Neural progenitor cell (in vitro differentiated cells): ENCODE data around the gene DOCK3.

Experiments
- CTCF ChIP-seq: fragments of 200-600 bp; sonication (generic); IDR thresholded peaks from 2 replicates; pipeline ENCODE4 v1.5.1; 2017; ENCODE audit warnings: antibody characterized with exemption, mild to moderate bottlenecking
- EZH2 ChIP-seq: fragments of 200-600 bp; sonication (generic); IDR thresholded peaks from 2 replicates; pipeline ENCODE4 v1.6.1; 2017; ENCODE audit warnings: antibody characterized with exemption, mild to moderate bottlenecking, moderate library complexity
- EZH2phosphoT487 ChIP-seq: fragments of 200-600 bp; sonication (generic); IDR thresholded peaks from 2 replicates; pipeline ENCODE4 v1.6.1; 2017; ENCODE audit warnings: antibody characterized with exemption

GRCh38 chr3:50890688-50891344 lies 216.1 kb downstream of the DOCK3 start:
- TF ChIP-seq CTCF = no peak
- no peak for TF ChIP-seq EZH2
- TF ChIP-seq EZH2phosphoT487 = no peak
